K562 (cell line): Measurements from ENCODE around the gene BTD. TPM values are rescaled to one million over a fixed set of nuclear protein-coding genes. Genes with fewer than 3 reads are reported as not detected.

Experiments
- CEBPB ChIP-seq: fragments of 450-650 bp; IDR thresholded peaks from 2 replicates; pipeline ENCODE4 v1.6.1; 2016; ENCODE audit warnings: missing genetic modification characterization, missing compliant biosample characterization
- GTF2E2 ChIP-seq: fragments of 200-800 bp; sonication (Bioruptor generic); IDR thresholded peaks from 2 replicates; pipeline ENCODE4 v1.6.1; 2016; ENCODE audit warnings: missing genetic modification characterization, missing compliant biosample characterization
- KLF1 ChIP-seq: fragments of 450-650 bp; IDR thresholded peaks from 2 replicates; pipeline ENCODE4 v1.6.1; 2016; ENCODE audit warnings: missing genetic modification characterization, missing compliant biosample characterization
- PPARD ChIP-seq: fragments of 250-450 bp; sonication (Bioruptor Pico); IDR thresholded peaks from 2 replicates; pipeline ENCODE4 v1.8.0; 2022; ENCODE audit warnings: inconsistent platforms, mild to moderate bottlenecking, moderate library complexity
- TRIM24 ChIP-seq, 2 experiments: fragments of 450-650 bp; IDR thresholded peaks; 2 replicates each; pipeline ENCODE4 v1.6.1; 2016
- ZNF347 ChIP-seq: fragments of 450-650 bp; formaldehyde crosslinking; IDR thresholded peaks from 2 replicates; pipeline ENCODE4 v1.4.0; 2020; ENCODE audit warnings: low read depth, mild to moderate bottlenecking, moderate library complexity
- ZNF717 ChIP-seq: fragments of 250-450 bp; sonication (Bioruptor Pico); IDR thresholded peaks from 2 replicates; pipeline ENCODE4 v1.5.0; 2021
- ZNF75A ChIP-seq: fragments of 450-650 bp; formaldehyde crosslinking; IDR thresholded peaks from 2 replicates; pipeline ENCODE4 v1.4.0; 2020; ENCODE audit warnings: mild to moderate bottlenecking
- polyA plus RNA-seq, 8 experiments: library from polyadenylated mRNA; depleted of rRNA in 4 of 8; stranded (reverse) in 5 of 8; unstranded in 3 of 8; fragments of >200 nt; fragmentation: Nextera tagmentation in 2 of 8; fragmentation: Illumina TruSeq in 1 of 8; extraction: Ambion mirVana in 2 of 8; extraction: Trizol in 1 of 8; gene quantifications; 2 replicates each; pipeline versions ENCODE4 v1.2.1 to v1.2.3, GENCODE V29; 2011 to 2014; ENCODE audit warnings: inconsistent platforms in 1 of 8, missing spikeins in 1 of 8
- total RNA-seq, 7 experiments: library from RNA; depleted of rRNA in 6 of 7; stranded (reverse); fragments of >200 nt in 6 of 7; fragmentation: Illumina TruSeq in 2 of 7; extraction: Trizol in 2 of 7; gene quantifications; 2 replicates each; pipeline versions ENCODE4 v1.2.1 to v1.2.3, GENCODE V29; 2011 to 2021; ENCODE audit warnings: low replicate concordance in 1 of 7
- TF ChIP-seq, protein P1 (sequence below): fragments of 150-350 bp; conservative IDR thresholded peaks from 2 replicates; pipeline ENCODE4 v1.6.1; 2014; ENCODE audit warnings: low read length
- TF ChIP-seq, protein P2 (sequence below): sonication (generic); formaldehyde crosslinking; IDR thresholded peaks from 2 replicates; pipeline ENCODE4 v1.8.1; 2023; ENCODE audit warnings: missing genetic modification reagents, mild to moderate bottlenecking, borderline replicate concordance
- TF ChIP-seq, protein P3 (sequence below): sonication (generic); formaldehyde crosslinking; IDR thresholded peaks from 2 replicates; pipeline ENCODE4 v1.8.1; 2023; ENCODE audit warnings: mild to moderate bottlenecking, missing genetic modification reagents
- TF ChIP-seq, protein P4 (sequence below): conservative IDR thresholded peaks from 2 replicates; pipeline ENCODE4 v1.6.1; 2011; ENCODE audit warnings: low read depth, mild to moderate bottlenecking, low read length; ENCODE audit not compliant: control insufficient read depth
- TF ChIP-seq, protein P5 (sequence below): fragments of 250-450 bp; sonication (Bioruptor Pico); IDR thresholded peaks from 2 replicates; pipeline ENCODE4 v1.4.0; 2020

The BTD gene
- total and polyA plus RNA-seq, 9 of the 15 experiments (the other 6 are each of a cell fraction or from before 2014, with no cell fraction given) = 6.6 to 26.2 (median 10.6) TPM

DNA sequence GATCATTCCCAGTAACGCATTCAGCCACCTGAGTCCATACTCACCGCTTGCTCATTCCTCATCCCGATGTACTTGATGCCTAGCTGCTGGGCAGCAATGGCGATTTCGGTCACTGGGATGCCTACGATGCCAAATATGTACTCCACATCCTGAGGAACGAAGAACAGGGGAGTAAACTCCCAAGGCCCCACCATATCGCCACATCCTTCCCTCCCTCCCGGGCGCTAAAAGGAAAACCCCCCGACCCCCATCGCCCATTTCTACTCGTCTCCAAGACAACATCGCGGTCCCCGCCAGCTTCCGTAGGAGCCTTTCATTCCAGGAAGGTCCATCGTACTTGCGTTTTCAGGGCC lies 523 bp upstream of the BTD start (continued):
- TF ChIP-seq, protein P1, sequence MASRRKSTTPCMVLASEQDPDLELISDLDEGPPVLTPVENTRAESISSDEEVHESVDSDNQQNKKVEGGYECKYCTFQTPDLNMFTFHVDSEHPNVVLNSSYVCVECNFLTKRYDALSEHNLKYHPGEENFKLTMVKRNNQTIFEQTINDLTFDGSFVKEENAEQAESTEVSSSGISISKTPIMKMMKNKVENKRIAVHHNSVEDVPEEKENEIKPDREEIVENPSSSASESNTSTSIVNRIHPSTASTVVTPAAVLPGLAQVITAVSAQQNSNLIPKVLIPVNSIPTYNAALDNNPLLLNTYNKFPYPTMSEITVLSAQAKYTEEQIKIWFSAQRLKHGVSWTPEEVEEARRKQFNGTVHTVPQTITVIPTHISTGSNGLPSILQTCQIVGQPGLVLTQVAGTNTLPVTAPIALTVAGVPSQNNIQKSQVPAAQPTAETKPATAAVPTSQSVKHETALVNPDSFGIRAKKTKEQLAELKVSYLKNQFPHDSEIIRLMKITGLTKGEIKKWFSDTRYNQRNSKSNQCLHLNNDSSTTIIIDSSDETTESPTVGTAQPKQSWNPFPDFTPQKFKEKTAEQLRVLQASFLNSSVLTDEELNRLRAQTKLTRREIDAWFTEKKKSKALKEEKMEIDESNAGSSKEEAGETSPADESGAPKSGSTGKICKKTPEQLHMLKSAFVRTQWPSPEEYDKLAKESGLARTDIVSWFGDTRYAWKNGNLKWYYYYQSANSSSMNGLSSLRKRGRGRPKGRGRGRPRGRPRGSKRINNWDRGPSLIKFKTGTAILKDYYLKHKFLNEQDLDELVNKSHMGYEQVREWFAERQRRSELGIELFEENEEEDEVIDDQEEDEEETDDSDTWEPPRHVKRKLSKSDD = no peak
- TF ChIP-seq, protein P2, sequence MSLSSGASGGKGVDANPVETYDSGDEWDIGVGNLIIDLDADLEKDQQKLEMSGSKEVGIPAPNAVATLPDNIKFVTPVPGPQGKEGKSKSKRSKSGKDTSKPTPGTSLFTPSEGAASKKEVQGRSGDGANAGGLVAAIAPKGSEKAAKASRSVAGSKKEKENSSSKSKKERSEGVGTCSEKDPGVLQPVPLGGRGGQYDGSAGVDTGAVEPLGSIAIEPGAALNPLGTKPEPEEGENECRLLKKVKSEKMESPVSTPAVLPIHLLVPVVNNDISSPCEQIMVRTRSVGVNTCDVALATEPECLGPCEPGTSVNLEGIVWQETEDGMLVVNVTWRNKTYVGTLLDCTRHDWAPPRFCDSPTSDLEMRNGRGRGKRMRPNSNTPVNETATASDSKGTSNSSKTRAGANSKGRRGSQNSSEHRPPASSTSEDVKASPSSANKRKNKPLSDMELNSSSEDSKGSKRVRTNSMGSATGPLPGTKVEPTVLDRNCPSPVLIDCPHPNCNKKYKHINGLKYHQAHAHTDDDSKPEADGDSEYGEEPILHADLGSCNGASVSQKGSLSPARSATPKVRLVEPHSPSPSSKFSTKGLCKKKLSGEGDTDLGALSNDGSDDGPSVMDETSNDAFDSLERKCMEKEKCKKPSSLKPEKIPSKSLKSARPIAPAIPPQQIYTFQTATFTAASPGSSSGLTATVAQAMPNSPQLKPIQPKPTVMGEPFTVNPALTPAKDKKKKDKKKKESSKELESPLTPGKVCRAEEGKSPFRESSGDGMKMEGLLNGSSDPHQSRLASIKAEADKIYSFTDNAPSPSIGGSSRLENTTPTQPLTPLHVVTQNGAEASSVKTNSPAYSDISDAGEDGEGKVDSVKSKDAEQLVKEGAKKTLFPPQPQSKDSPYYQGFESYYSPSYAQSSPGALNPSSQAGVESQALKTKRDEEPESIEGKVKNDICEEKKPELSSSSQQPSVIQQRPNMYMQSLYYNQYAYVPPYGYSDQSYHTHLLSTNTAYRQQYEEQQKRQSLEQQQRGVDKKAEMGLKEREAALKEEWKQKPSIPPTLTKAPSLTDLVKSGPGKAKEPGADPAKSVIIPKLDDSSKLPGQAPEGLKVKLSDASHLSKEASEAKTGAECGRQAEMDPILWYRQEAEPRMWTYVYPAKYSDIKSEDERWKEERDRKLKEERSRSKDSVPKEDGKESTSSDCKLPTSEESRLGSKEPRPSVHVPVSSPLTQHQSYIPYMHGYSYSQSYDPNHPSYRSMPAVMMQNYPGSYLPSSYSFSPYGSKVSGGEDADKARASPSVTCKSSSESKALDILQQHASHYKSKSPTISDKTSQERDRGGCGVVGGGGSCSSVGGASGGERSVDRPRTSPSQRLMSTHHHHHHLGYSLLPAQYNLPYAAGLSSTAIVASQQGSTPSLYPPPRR (CRISPR knock-in tag) = no peak
- TF ChIP-seq PPARD (CRISPR knock-in tag) (no peak), ZNF347 (no peak), ZNF75A (CRISPR knock-in tag) (no peak), CEBPB (tag) (no peak), ZNF717 (CRISPR knock-in tag) (no peak), TRIM24 (IDR thresholded peaks at IDR 0.05) (0 out of 4 replicates have a peak, but pooled peaks of 1 of the 2 experiments have one; percentile 26), KLF1 (tag) (no peak), GTF2E2 (tag) (no peak)
- TF ChIP-seq, protein P3, sequence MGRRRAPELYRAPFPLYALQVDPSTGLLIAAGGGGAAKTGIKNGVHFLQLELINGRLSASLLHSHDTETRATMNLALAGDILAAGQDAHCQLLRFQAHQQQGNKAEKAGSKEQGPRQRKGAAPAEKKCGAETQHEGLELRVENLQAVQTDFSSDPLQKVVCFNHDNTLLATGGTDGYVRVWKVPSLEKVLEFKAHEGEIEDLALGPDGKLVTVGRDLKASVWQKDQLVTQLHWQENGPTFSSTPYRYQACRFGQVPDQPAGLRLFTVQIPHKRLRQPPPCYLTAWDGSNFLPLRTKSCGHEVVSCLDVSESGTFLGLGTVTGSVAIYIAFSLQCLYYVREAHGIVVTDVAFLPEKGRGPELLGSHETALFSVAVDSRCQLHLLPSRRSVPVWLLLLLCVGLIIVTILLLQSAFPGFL (CRISPR knock-in tag) = no peak
- TF ChIP-seq, protein P4, sequence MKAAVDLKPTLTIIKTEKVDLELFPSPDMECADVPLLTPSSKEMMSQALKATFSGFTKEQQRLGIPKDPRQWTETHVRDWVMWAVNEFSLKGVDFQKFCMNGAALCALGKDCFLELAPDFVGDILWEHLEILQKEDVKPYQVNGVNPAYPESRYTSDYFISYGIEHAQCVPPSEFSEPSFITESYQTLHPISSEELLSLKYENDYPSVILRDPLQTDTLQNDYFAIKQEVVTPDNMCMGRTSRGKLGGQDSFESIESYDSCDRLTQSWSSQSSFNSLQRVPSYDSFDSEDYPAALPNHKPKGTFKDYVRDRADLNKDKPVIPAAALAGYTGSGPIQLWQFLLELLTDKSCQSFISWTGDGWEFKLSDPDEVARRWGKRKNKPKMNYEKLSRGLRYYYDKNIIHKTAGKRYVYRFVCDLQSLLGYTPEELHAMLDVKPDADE = no peak; the same call in 1 of the 2 replicates
- TF ChIP-seq, protein P5, sequence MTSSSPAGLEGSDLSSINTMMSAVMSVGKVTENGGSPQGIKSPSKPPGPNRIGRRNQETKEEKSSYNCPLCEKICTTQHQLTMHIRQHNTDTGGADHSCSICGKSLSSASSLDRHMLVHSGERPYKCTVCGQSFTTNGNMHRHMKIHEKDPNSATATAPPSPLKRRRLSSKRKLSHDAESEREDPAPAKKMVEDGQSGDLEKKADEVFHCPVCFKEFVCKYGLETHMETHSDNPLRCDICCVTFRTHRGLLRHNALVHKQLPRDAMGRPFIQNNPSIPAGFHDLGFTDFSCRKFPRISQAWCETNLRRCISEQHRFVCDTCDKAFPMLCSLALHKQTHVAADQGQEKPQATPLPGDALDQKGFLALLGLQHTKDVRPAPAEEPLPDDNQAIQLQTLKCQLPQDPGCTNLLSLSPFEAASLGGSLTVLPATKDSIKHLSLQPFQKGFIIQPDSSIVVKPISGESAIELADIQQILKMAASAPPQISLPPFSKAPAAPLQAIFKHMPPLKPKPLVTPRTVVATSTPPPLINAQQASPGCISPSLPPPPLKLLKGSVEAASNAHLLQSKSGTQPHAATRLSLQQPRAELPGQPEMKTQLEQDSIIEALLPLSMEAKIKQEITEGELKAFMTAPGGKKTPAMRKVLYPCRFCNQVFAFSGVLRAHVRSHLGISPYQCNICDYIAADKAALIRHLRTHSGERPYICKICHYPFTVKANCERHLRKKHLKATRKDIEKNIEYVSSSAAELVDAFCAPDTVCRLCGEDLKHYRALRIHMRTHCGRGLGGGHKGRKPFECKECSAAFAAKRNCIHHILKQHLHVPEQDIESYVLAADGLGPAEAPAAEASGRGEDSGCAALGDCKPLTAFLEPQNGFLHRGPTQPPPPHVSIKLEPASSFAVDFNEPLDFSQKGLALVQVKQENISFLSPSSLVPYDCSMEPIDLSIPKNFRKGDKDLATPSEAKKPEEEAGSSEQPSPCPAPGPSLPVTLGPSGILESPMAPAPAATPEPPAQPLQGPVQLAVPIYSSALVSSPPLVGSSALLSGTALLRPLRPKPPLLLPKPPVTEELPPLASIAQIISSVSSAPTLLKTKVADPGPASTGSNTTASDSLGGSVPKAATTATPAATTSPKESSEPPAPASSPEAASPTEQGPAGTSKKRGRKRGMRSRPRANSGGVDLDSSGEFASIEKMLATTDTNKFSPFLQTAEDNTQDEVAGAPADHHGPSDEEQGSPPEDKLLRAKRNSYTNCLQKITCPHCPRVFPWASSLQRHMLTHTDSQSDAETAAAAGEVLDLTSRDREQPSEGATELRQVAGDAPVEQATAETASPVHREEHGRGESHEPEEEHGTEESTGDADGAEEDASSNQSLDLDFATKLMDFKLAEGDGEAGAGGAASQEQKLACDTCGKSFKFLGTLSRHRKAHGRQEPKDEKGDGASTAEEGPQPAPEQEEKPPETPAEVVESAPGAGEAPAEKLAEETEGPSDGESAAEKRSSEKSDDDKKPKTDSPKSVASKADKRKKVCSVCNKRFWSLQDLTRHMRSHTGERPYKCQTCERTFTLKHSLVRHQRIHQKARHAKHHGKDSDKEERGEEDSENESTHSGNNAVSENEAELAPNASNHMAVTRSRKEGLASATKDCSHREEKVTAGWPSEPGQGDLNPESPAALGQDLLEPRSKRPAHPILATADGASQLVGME (CRISPR knock-in tag) = peak; percentile 73; the same call in 1 of the 2 replicates
